Pancreas (tissue), 10 donors: ENCODE data around the gene DNAH9. TPM values are rescaled to one million over a fixed set of nuclear protein-coding genes. Genes with fewer than 3 reads are reported as not detected.
A peak's percentile ranks its signal among the peaks of the same experiment; 100 is the strongest.

ENCODE experiments used
- ATAC-seq, 4 donors: fragments of 200-7000 bp; cut with Tn5 transposase; one replicate each; pipeline versions ENCODE4 v1.8.0 to v1.9.1; 2020; ENCODE audit warnings: mild to moderate bottlenecking in 4 of 4, moderate library complexity in 4 of 4
- DNase-seq, 6 donors: peaks; one replicate each; pipeline ENCODE4 v3.0.0-alpha.2; 2020
- FAIRE-seq: peaks from 2 replicates; lab custom pipeline; 2012; peaks lifted over from hg19 to GRCh38; lab: Jason Lieb, UNC
- H3K27ac ChIP-seq, 4 donors: fragments of 200-600 bp; sonication (generic); 1 replicate in 3 of 4; 2 replicates in 1 of 4; pipeline versions ENCODE4 v1.5.0 to v1.8.0; 2020
- H3K27me3 ChIP-seq, 4 donors: fragments of 200-600 bp; one replicate each; pipeline ENCODE4 v1.8.0; 2021
- H3K36me3 ChIP-seq, 3 donors: fragments of 200-600 bp; sonication (generic) in 1 of 3; one replicate each; pipeline versions ENCODE4 v1.5.0 to v1.8.0; 2020 to 2021
- H3K4me1 ChIP-seq, 3 donors: fragments of 200-600 bp; one replicate each; pipeline ENCODE4 v1.8.0; 2021
- H3K4me3 ChIP-seq, 4 donors: fragments of 200-600 bp; sonication (generic) in 2 of 4; one replicate each; pipeline versions ENCODE4 v1.5.0 to v1.8.0; 2020 to 2021
- H3K9me3 ChIP-seq, 4 donors: fragments of 200-600 bp; one replicate each; pipeline ENCODE4 v1.8.0; 2021
- WGBS, 2 donors: extraction: QIAGEN DNeasy Blood & Tissue Kit; methylation state at CpG; one replicate each; pipeline ENCODE4 v1.1.7; 2013; 5-methylcytosine and 5-hydroxymethylcytosine counted together
- intact Hi-C, 3 donors: fragments of 100-400 bp; cut with DNase I; formaldehyde crosslinking; loops; one replicate each; pipeline versions ENCODE4 v1.11.1 to v1.14.2; 2022
- polyA plus RNA-seq, 2 donors: library from polyadenylated mRNA; stranded (reverse); fragments of 200-250 nt; gene quantifications; one replicate each; pipeline ENCODE4 v1.2.3, GENCODE V29; 2013
- total RNA-seq, 6 donors: library from RNA; stranded (reverse); fragmentation: NEBNext Ultra II Directional in 4 of 6; extraction: Animal tissue kit (Norgen Biotek cat#: 25700) in 4 of 6; gene quantifications; one replicate each; pipeline versions ENCODE4 v1.2.1 to v1.2.4, GENCODE V29; 2021 to 2023
- TF ChIP-seq, protein P1 (sequence below), 4 donors: fragments of 200-600 bp; sonication (generic) in 3 of 4; IDR thresholded peaks; one replicate each; pipeline versions ENCODE4 v1.5.0 to v1.8.0; 2021; ENCODE audit warnings: antibody characterized with exemption in 4 of 4
- donor health status: healthy with polysubstance abuse.
- donor health status: DM: no; HTN: no; CAD: no; lungs with moderate emphysema.
- donor health status: DM: no; HTN: no; CAD: no.
- donor health status: control.
- donor health status: control.
- donor health status: Bipolar disorder and iron deficiency.
- donor health status: DM: yes; HTN: yes; CAD: no.
- donor health status: DM: no; HTN: no; CAD: no.
- donor health status: DM: no; HTN: no; CAD: no.
- donor health status: DM: yes; HTN: yes; CAD: no.

DNAH9 gene
- total and polyA plus RNA-seq, 8 donors: 0.53 to 2.4 (median 1.3) TPM

DNA sequence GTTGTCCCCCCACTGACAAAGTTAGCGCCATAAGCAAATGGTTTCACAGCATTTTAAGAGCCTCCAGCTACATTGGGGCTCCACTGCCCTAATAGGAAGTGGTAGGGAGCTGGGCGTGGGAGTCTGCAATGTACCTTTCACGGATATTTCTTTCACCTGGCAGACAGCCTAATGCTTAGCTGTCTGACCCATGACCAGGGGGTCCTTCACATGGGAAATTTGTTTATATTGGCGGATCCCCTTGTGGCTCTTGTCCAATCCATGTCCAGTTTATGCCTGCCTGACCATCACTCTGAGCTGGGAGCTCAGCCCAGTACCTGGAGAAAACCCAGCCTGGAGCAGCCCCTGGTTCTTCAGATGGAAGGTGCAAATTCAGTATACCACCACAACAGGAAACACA is 254.0 kb downstream of the DNAH9 start:
- H3K9me3 ChIP-seq: no peaks in the 10 kb centered on the region
- H3K27me3 ChIP-seq: no peaks in the 10 kb centered on the region
- no peak overlapping the region for H3K4me3 ChIP-seq
- TF ChIP-seq, protein P1, sequence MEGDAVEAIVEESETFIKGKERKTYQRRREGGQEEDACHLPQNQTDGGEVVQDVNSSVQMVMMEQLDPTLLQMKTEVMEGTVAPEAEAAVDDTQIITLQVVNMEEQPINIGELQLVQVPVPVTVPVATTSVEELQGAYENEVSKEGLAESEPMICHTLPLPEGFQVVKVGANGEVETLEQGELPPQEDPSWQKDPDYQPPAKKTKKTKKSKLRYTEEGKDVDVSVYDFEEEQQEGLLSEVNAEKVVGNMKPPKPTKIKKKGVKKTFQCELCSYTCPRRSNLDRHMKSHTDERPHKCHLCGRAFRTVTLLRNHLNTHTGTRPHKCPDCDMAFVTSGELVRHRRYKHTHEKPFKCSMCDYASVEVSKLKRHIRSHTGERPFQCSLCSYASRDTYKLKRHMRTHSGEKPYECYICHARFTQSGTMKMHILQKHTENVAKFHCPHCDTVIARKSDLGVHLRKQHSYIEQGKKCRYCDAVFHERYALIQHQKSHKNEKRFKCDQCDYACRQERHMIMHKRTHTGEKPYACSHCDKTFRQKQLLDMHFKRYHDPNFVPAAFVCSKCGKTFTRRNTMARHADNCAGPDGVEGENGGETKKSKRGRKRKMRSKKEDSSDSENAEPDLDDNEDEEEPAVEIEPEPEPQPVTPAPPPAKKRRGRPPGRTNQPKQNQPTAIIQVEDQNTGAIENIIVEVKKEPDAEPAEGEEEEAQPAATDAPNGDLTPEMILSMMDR (IDR thresholded peaks at IDR 0.05): no peak
- 52 to 67% methylated on average over 4 of the region's 4 CpGs for WGBS, 2 donors
- ATAC-seq (no peak), FAIRE-seq (no peak), DNase-seq (no peak)
- H3K4me1 ChIP-seq: no peaks in the 10 kb centered on the region
- intact Hi-C loops: no loop called here
- H3K36me3 ChIP-seq: no peaks in the 10 kb centered on the region
- H3K27ac ChIP-seq: no peak overlapping the region

DNA sequence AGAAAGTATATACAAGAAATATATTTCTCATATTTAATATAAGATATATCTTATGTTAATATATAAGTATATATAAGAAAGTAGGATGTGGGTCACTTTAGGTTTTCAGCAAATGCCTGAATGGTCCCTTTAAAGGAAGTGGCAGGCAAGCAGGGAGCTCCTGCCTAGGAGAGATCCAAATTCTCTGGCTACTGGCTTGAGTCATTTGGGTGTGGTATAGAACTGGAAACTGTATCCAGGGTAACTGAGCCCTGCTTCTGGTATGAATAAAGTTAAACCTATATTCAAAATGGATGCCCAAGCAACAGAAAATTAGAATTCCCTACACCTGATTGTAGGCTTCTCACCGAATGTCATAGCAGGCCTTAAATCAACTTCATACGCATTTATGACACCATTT is 254.6 kb downstream of the DNAH9 start:
- 79 to 89% methylated on average over 2 of the region's 2 CpGs for WGBS, 2 donors
- no peak overlapping the region for H3K27ac ChIP-seq
- no peak for ATAC-seq

DNA sequence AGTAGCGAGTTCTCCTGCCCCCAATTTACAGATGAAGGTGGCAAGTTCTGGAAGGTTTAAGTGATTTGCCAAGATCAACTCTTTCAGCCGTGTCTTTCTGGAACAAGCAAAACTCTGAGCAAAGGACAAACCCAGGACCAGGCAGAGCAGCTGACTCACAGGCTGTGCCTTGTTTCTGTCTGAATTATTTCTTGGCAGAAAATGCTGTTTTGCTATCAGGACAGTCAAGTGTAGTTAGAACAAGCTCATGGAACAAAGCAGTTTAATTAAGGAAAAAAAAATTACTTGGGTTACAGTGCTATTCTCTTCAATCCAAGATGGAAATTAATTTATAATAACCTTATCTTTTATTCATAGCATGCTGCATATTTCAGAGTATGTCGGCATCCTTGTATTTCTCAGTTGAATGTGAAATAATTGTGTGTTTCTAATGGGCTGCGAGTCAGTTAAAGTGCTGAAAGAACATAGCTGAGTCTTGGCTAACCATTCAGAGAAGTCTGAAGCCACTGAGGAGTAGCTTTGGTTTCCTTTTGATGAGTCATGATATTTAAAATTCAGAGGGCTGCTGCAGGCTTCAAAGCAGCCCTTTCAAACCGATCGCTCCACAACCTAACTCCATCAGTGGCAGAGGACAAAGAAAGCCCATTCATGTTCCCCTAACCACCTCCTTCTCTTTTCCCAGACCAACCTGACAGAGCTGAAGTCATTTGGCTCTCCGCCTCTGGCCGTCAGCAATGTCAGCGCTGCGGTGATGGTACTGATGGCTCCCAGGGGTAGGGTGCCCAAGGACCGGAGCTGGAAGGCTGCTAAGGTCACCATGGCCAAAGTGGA is 255.3 kb downstream of the DNAH9 start:
- Histone ChIP-seq H3K4me1 (no peaks in the 10 kb centered on the region), H3K27me3 (no peaks in the 10 kb centered on the region), H3K4me3 (no peak overlapping the region), H3K36me3 (no peaks in the 10 kb centered on the region), H3K9me3 (no peaks in the 10 kb centered on the region), H3K27ac (no peak overlapping the region)
- TF ChIP-seq, protein P1 (IDR thresholded peaks at IDR 0.05): no peak
- DNase-seq (no peak), ATAC-seq (peak in 3 of 4 donors; percentile 15 to 41 (median 28)), FAIRE-seq (no peak)
- intact Hi-C loops: no loop called here
- WGBS, 2 donors: 76 to 82% methylated on average over 11 of the region's 11 CpGs

More for the DNA sequence above, 254.6 kb downstream of the DNAH9 start:
- Histone ChIP-seq H3K9me3 (no peaks in the 10 kb centered on the region), H3K36me3 (no peaks in the 10 kb centered on the region), H3K4me3 (no peak overlapping the region), H3K4me1 (no peaks in the 10 kb centered on the region), H3K27me3 (no peaks in the 10 kb centered on the region)
- TF ChIP-seq, protein P1 (IDR thresholded peaks at IDR 0.05): no peak
- intact Hi-C loops: no loop called here
- no peak for DNase-seq
- FAIRE-seq: no peak

DNA sequence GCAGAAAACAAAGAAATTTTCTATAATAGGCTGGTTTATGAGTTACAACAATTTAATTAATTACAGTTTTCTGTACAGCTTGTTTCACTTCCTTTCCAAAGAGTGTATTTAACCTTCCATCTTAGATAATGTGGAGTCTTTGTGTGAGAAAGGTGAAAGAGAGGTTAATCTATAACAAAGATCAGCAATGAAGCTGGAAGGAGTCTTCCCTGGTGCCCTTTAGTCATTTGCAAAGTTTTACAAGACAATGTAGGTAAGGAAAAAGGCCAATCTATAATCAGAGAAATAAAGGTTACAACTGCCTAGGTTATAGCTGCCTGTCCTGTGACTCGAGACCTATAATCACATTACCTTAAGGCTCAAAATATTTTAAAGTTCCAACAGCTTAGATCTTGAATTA is 257.0 kb downstream of the DNAH9 start:
- Histone ChIP-seq H3K36me3 (no peaks in the 10 kb centered on the region), H3K4me1 (no peaks in the 10 kb centered on the region), H3K27me3 (no peaks in the 10 kb centered on the region), H3K27ac (no peak overlapping the region), H3K9me3 (no peaks in the 10 kb centered on the region), H3K4me3 (no peak overlapping the region)
- DNase-seq: no peak
- FAIRE-seq: no peak
- WGBS, 2 donors: 65 to 74% methylated on average over 1 of the region's 1 CpG
- ATAC-seq: no peak
- TF ChIP-seq, protein P1 (IDR thresholded peaks at IDR 0.05): no peak
- intact Hi-C loops: no loop called here

DNA sequence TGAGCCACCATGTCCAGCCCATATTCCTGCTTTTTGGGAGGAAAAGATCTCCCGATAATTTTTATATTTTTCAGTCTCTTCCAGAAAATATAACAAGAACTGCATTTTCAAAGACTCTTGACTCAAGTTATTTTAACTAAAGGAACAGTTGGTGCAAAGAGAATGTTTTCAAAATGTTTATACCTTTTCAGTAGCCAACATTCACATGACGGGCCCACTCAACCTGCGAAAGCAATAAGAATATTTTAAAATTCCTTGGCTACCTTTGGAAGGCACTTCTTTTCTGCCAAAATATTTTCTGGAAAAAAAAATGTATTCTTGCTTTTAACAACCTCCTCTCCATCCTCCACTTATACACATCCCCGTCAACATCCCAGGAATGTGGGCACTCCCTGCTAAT is 258.7 kb downstream of the DNAH9 start:
- Histone ChIP-seq H3K27ac (no peak overlapping the region), H3K27me3 (no peaks in the 10 kb centered on the region), H3K9me3 (no peaks in the 10 kb centered on the region), H3K4me1 (no peaks in the 10 kb centered on the region), H3K4me3 (no peak overlapping the region), H3K36me3 (no peaks in the 10 kb centered on the region)
- WGBS, 2 donors: 89 to 96% methylated on average over 4 of the region's 4 CpGs
- TF ChIP-seq, protein P1 (IDR thresholded peaks at IDR 0.05): no peak
- ATAC-seq (no peak), FAIRE-seq (no peak), DNase-seq (no peak)
- intact Hi-C loops: no loop called here
